CD14-positive monocyte (primary cell): ENCODE data around the gene ABCB7. TPM values are rescaled to one million over a fixed set of nuclear protein-coding genes. Genes with fewer than 3 reads are reported as not detected.

ENCODE experiments used
- DNase-seq, 3 donors: peaks; one replicate each; pipeline ENCODE4 v3.0.0-alpha.2; 2011 to 2022
- H2AFZ ChIP-seq: 2 replicates; pipeline ENCODE4 v1.6.0; 2012; ENCODE audit warnings: mild to moderate bottlenecking, low read depth, low read length, inconsistent platforms; ENCODE audit not compliant: insufficient read depth, poor library complexity, severe bottlenecking
- H3K27ac ChIP-seq, 2 donors: 1 replicate in 1 of 2; 2 replicates in 1 of 2; pipeline ENCODE4 v1.5.1; 2012 to 2013; ENCODE audit warnings: low read length in 2 of 2, control low read depth in 1 of 2, inconsistent platforms in 1 of 2, low read depth in 1 of 2, mild to moderate bottlenecking in 1 of 2
- H3K27me3 ChIP-seq, 2 donors: one replicate each; pipeline versions ENCODE4 v1.6.0 to v1.6.1; 2011 to 2013; ENCODE audit warnings: low read length in 2 of 2; ENCODE audit not compliant: control insufficient read depth in 2 of 2, insufficient read depth in 2 of 2
- H3K36me3 ChIP-seq, 2 donors: replicated peaks in 1 of 2; 1 replicate in 1 of 2; 2 replicates in 1 of 2; pipeline versions ENCODE4 v1.5.1 to v1.6.1; 2012 to 2013; ENCODE audit warnings: low read length in 2 of 2, control low read depth in 1 of 2, inconsistent platforms in 1 of 2, mild to moderate bottlenecking in 1 of 2; ENCODE audit not compliant: insufficient read depth in 2 of 2, control insufficient read depth in 1 of 2
- H3K4me1 ChIP-seq, 2 donors: 1 replicate in 1 of 2; 2 replicates in 1 of 2; pipeline versions ENCODE4 v1.5.1 to v1.6.1; 2012 to 2013; ENCODE audit warnings: low read length in 2 of 2, control low read depth in 1 of 2, inconsistent platforms in 1 of 2, mild to moderate bottlenecking in 1 of 2, moderate library complexity in 1 of 2; ENCODE audit not compliant: insufficient read depth in 2 of 2, control insufficient read depth in 1 of 2
- H3K4me2 ChIP-seq: replicated peaks from 2 replicates; pipeline ENCODE3; 2012; ENCODE audit warnings: low read length, moderate library complexity, mild to moderate bottlenecking; ENCODE audit not compliant: poor library complexity, severe bottlenecking; ENCODE audit errors: extremely low read depth
- H3K4me3 ChIP-seq, 3 experiments: fragments of 200-600 bp in 1 of 3; sonication (generic) in 1 of 3; replicated peaks in 1 of 3; 1 replicate in 2 of 3; 2 replicates in 1 of 3; pipeline ENCODE4 v1.5.1; 2011 to 2013; ENCODE audit warnings: low read length in 3 of 3, mild to moderate bottlenecking in 3 of 3, control low read depth in 2 of 3, low read depth in 2 of 3, inconsistent platforms in 1 of 3, moderate library complexity in 1 of 3
- H3K79me2 ChIP-seq: 2 replicates; pipeline ENCODE4 v1.6.0; 2012; ENCODE audit warnings: mild to moderate bottlenecking, control low read depth, inconsistent platforms, low read length, moderate library complexity; ENCODE audit not compliant: insufficient read depth
- H3K9ac ChIP-seq: 2 replicates; pipeline ENCODE4 v1.6.0; 2017; ENCODE audit warnings: low read length, mild to moderate bottlenecking; ENCODE audit not compliant: insufficient read depth, poor library complexity, severe bottlenecking
- H3K9me3 ChIP-seq, 2 donors: replicated peaks in 1 of 2; 1 replicate in 1 of 2; 2 replicates in 1 of 2; pipeline versions ENCODE4 v1.5.1 to v1.6.1; 2012 to 2013; ENCODE audit warnings: low read length in 2 of 2, control low read depth in 1 of 2; ENCODE audit not compliant: control insufficient read depth in 1 of 2, insufficient read depth in 1 of 2
- H4K20me1 ChIP-seq: 2 replicates; pipeline ENCODE4 v1.6.0; 2012; ENCODE audit warnings: mild to moderate bottlenecking, low read length, control low read depth, moderate library complexity; ENCODE audit not compliant: insufficient read depth
- H3K27ac Mint-ChIP-seq, 7 donors: one replicate each; pipeline ENCODE4 v1.8.0; 2020; ENCODE audit warnings: mild to moderate bottlenecking in 7 of 7, mixed read lengths in 7 of 7, moderate library complexity in 6 of 7, inconsistent platforms in 2 of 7
- H3K27me3 Mint-ChIP-seq, 3 donors: one replicate each; pipeline ENCODE4 v1.8.0; 2021 to 2022; ENCODE audit warnings: low read depth in 3 of 3, mild to moderate bottlenecking in 3 of 3, mixed read lengths in 3 of 3, moderate library complexity in 3 of 3, inconsistent platforms in 1 of 3
- H3K36me3 Mint-ChIP-seq, 2 donors: one replicate each; pipeline ENCODE4 v1.8.0; 2020; ENCODE audit warnings: mixed read lengths in 2 of 2, inconsistent platforms in 1 of 2, mild to moderate bottlenecking in 1 of 2
- H3K4me1 Mint-ChIP-seq: one replicate; pipeline ENCODE4 v1.8.0; 2020; ENCODE audit warnings: mild to moderate bottlenecking, mixed read lengths
- H3K4me3 Mint-ChIP-seq, 2 donors: one replicate each; pipeline ENCODE4 v1.8.0; 2020; ENCODE audit warnings: mild to moderate bottlenecking in 2 of 2, mixed read lengths in 2 of 2, moderate library complexity in 1 of 2
- H3K9me3 Mint-ChIP-seq, 7 donors: one replicate each; pipeline ENCODE4 v1.8.0; 2020 to 2022; ENCODE audit warnings: mixed read lengths in 7 of 7, mild to moderate bottlenecking in 6 of 7, moderate library complexity in 6 of 7, inconsistent platforms in 2 of 7
- WGBS: methylation state at CpG from one replicate; pipeline ENCODE4 v1.1.5; 2013; ENCODE audit warnings: missing lambda C conversion rate; ENCODE audit not compliant: insufficient coverage; 5-methylcytosine and 5-hydroxymethylcytosine counted together
- intact Hi-C, 2 donors: fragments of 100-400 bp; cut with micrococcal nuclease; formaldehyde crosslinking; loops; one replicate each; pipeline versions ENCODE4 v1.15.0 to v1.15.1; 2023
- polyA plus RNA-seq, 3 donors: library from polyadenylated mRNA; depleted of rRNA in 1 of 3; unstranded in 2 of 3; stranded (reverse) in 1 of 3; fragments of 300-500 nt in 2 of 3; fragments of >200 nt in 1 of 3; fragmentation: Illumina TruSeq in 2 of 3; gene quantifications; 1 replicate in 2 of 3; 2 replicates in 1 of 3; pipeline ENCODE4 v1.2.3, GENCODE V29; 2012 to 2021
- TF ChIP-seq, protein P1 (sequence below): fragments of 200-600 bp; IDR thresholded peaks from one replicate; pipeline ENCODE4 v1.8.0; 2022; ENCODE audit warnings: antibody characterized with exemption, mild to moderate bottlenecking

Gene ABCB7
- polyA plus RNA-seq, 3 donors: 14.8 to 19.7 (median 18.5) TPM

- Histone ChIP-seq H3K9ac (no peak overlapping the region), H3K9me3 (no peaks in the 10 kb centered on the region), H3K79me2 (no peaks in the 10 kb centered on the region), H2AFZ (no peak overlapping the region), H3K27ac (no peak overlapping the region), H3K36me3 (peaks cover 4 to 11% of the 10 kb centered on the region in 2 donors), H3K4me2 (no peak overlapping the region), H3K4me1 (no peaks in the 10 kb centered on the region), H4K20me1 (no peaks in the 10 kb centered on the region), H3K27me3 (no peaks in the 10 kb centered on the region), H3K4me3 (no peak overlapping the region)
- Mint-ChIP-seq H3K27me3 (no peaks in the 10 kb centered on the region), H3K4me3 (no peak overlapping the region), H3K4me1 (peaks cover 5% of the 10 kb centered on the region), H3K36me3 (peaks cover 11 to 26% of the 10 kb centered on the region in 2 donors), H3K9me3 (no peaks in the 10 kb centered on the region), H3K27ac (peak overlapping the region in 1 of 7 donors; percentile 61)
- TF ChIP-seq, protein P1, sequence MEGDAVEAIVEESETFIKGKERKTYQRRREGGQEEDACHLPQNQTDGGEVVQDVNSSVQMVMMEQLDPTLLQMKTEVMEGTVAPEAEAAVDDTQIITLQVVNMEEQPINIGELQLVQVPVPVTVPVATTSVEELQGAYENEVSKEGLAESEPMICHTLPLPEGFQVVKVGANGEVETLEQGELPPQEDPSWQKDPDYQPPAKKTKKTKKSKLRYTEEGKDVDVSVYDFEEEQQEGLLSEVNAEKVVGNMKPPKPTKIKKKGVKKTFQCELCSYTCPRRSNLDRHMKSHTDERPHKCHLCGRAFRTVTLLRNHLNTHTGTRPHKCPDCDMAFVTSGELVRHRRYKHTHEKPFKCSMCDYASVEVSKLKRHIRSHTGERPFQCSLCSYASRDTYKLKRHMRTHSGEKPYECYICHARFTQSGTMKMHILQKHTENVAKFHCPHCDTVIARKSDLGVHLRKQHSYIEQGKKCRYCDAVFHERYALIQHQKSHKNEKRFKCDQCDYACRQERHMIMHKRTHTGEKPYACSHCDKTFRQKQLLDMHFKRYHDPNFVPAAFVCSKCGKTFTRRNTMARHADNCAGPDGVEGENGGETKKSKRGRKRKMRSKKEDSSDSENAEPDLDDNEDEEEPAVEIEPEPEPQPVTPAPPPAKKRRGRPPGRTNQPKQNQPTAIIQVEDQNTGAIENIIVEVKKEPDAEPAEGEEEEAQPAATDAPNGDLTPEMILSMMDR: no peak
- intact Hi-C loops: no loop called here
- WGBS: no CpG with 5 or more reads among the region's 1 CpG
- DNase-seq: no peak
Observed at GRCh38 chrX:75096331-75096730, 59.8 kb downstream of the ABCB7 start.

- Histone ChIP-seq H3K27ac (no peak overlapping the region), H3K36me3 (no peaks in the 10 kb centered on the region), H3K79me2 (no peaks in the 10 kb centered on the region), H3K4me2 (no peak overlapping the region), H3K4me1 (no peaks in the 10 kb centered on the region), H2AFZ (no peak overlapping the region), H3K9me3 (no peaks in the 10 kb centered on the region), H3K9ac (no peak overlapping the region), H3K4me3 (no peak overlapping the region), H3K27me3 (no peaks in the 10 kb centered on the region), H4K20me1 (no peaks in the 10 kb centered on the region)
- Mint-ChIP-seq H3K4me3 (no peak overlapping the region), H3K9me3 (peaks cover 0 to 5% (median 0%) of the 10 kb centered on the region in 7 donors), H3K27me3 (peaks cover 0 to 1% (median 0%) of the 10 kb centered on the region in 3 donors), H3K36me3 (peaks cover 0 to 7% of the 10 kb centered on the region in 2 donors), H3K27ac (no peak overlapping the region), H3K4me1 (peaks cover 3% of the 10 kb centered on the region)
- WGBS: no CpG with 5 or more reads among the region's 2 CpGs
- TF ChIP-seq, protein P1: no peak
- no peak for DNase-seq
- intact Hi-C loops: no loop called here
Observed at GRCh38 chrX:75086731-75087195, 69.3 kb downstream of the ABCB7 start.
